ENCODE measurements around the gene ARSI.

Gene ARSI

GRCh38 chr5:150302301-150303069, at the start of gene ARSI:
TSS of gene ARSI (minus strand) at chr5:150302905. CDS start at chr5:150302373, 532 bp downstream.
- peak; percentile 19 to 34 for DNase-seq (ENCODE audit: low read depth in 2 of 2)
- peak within 1 kb of the TSS; percentile 21 to 34 for H3K4me3 ChIP-seq (replicated peaks in 1 of 2; ENCODE audit: low read depth in 2 of 2, low read length in 2 of 2)
- no peak for TF ChIP-seq CTCF (IDR thresholded peaks at IDR 0.05; ENCODE audit: low read depth, low read length)

- DNase-seq (ENCODE audit: low read depth in 2 of 2), result peak; percentile 80 to 83
- TF ChIP-seq CTCF (IDR thresholded peaks at IDR 0.05; ENCODE audit: low read depth, low read length), result peak; percentile 61
- H3K4me3 ChIP-seq (replicated peaks in 1 of 2; ENCODE audit: low read depth in 2 of 2, low read length in 2 of 2), result no peak overlapping the region
Observed at GRCh38 chr5:150350524-150351344, 48.0 kb upstream of the ARSI start.

- TF ChIP-seq CTCF (IDR thresholded peaks at IDR 0.05; ENCODE audit: low read depth, low read length), result no peak
- DNase-seq (ENCODE audit: low read depth in 2 of 2), result no peak
- H3K4me3 ChIP-seq (replicated peaks in 1 of 2; ENCODE audit: low read depth in 2 of 2, low read length in 2 of 2), result no peak overlapping the region
Observed at GRCh38 chr5:150349681-150350275, 47.1 kb upstream of the ARSI start.

GRCh38 chr5:150347451-150347850, 44.7 kb upstream of the ARSI start:
- H3K4me3 ChIP-seq (replicated peaks in 1 of 2; ENCODE audit: low read depth in 2 of 2, low read length in 2 of 2), result no peak overlapping the region
- TF ChIP-seq CTCF (IDR thresholded peaks at IDR 0.05; ENCODE audit: low read depth, low read length), result no peak
- no peak for DNase-seq (ENCODE audit: low read depth in 2 of 2)

GRCh38 chr5:150347003-150347402, 44.3 kb upstream of the ARSI start:
- no peak for DNase-seq (ENCODE audit: low read depth in 2 of 2)
- no peak for TF ChIP-seq CTCF (IDR thresholded peaks at IDR 0.05; ENCODE audit: low read depth, low read length)
- H3K4me3 ChIP-seq (replicated peaks in 1 of 2; ENCODE audit: low read depth in 2 of 2, low read length in 2 of 2), result no peak overlapping the region

GRCh38 chr5:150346592-150346991, 43.9 kb upstream of the ARSI start:
- TF ChIP-seq CTCF (IDR thresholded peaks at IDR 0.05; ENCODE audit: low read depth, low read length), result no peak
- no peak for DNase-seq (ENCODE audit: low read depth in 2 of 2)
- H3K4me3 ChIP-seq (replicated peaks in 1 of 2; ENCODE audit: low read depth in 2 of 2, low read length in 2 of 2), result no peak overlapping the region
